Upper lobe of left lung (tissue), 4 donors: ENCODE results near the gene ARHGAP19.

Experiments
- POLR2A ChIP-seq, 4 donors: fragments of 450-650 bp; IDR thresholded peaks; one replicate each; pipeline ENCODE4 v1.5.1; 2016 to 2017; ENCODE audit warnings: antibody characterized with exemption in 4 of 4, mild to moderate bottlenecking in 2 of 4
- POLR2AphosphoS5 ChIP-seq, 2 donors: sonication (generic); formaldehyde crosslinking; IDR thresholded peaks; one replicate each; pipeline ENCODE4 v1.5.1; 2017; ENCODE audit warnings: antibody characterized with exemption in 2 of 2
- TF ChIP-seq, protein P1 (sequence below), 6 experiments: fragments of 450-650 bp in 4 of 6; fragments of 200-600 bp in 2 of 6; sonication (generic) in 2 of 6; IDR thresholded peaks; one replicate each; pipeline ENCODE4 v1.5.1; 2016 to 2019; ENCODE audit warnings: antibody characterized with exemption in 6 of 6

DNA sequence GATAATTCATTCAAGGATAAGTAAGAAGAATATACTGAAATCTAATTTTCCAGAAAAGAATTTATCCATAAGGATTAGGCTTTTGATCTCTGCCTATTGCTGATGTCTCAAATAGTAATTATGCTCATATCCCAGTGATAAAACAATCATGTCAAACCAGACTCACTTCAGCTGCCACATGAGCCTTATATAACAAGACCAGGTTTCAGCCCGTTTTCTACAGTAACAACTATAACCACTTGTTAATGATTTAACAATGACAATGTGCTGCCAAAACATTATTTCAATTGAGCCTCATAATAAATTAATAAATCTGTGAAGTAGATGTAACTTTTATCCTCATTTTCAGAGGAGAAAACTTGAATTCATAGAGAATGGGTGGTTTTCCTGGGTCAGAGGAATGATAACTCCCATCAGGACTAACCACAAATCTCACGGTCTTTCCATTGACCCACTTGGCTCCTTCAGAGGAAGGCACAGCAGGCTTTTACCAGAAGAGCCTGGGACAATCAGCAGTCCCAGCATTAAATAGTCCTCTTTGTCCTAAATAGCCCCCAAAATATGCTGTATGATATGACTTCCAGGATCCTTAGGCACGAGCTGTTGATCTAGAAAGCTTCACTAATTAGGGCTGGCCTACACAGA, 64.2 kb downstream of the ARHGAP19 start:
- TF ChIP-seq, protein P1, sequence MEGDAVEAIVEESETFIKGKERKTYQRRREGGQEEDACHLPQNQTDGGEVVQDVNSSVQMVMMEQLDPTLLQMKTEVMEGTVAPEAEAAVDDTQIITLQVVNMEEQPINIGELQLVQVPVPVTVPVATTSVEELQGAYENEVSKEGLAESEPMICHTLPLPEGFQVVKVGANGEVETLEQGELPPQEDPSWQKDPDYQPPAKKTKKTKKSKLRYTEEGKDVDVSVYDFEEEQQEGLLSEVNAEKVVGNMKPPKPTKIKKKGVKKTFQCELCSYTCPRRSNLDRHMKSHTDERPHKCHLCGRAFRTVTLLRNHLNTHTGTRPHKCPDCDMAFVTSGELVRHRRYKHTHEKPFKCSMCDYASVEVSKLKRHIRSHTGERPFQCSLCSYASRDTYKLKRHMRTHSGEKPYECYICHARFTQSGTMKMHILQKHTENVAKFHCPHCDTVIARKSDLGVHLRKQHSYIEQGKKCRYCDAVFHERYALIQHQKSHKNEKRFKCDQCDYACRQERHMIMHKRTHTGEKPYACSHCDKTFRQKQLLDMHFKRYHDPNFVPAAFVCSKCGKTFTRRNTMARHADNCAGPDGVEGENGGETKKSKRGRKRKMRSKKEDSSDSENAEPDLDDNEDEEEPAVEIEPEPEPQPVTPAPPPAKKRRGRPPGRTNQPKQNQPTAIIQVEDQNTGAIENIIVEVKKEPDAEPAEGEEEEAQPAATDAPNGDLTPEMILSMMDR (IDR thresholded peaks at IDR 0.05), result no peak
- TF ChIP-seq POLR2A (IDR thresholded peaks at IDR 0.05), result no peak
- TF ChIP-seq POLR2AphosphoS5 (IDR thresholded peaks at IDR 0.05), result no peak
